Stimulated activated CD4-positive, alpha-beta T cell treated with anti-CD3 and anti-CD28 coated beads, TNF-alpha, amount 100 ng/mL, for 4 hours (primary cell): ENCODE data around the gene FOXA3.

Experiments
- DNase-seq, 3 experiments: peaks; one replicate each; pipeline ENCODE4 v3.0.0-alpha.2; 2020; ENCODE audit warnings: low read depth in 3 of 3

The FOXA3 gene

DNA sequence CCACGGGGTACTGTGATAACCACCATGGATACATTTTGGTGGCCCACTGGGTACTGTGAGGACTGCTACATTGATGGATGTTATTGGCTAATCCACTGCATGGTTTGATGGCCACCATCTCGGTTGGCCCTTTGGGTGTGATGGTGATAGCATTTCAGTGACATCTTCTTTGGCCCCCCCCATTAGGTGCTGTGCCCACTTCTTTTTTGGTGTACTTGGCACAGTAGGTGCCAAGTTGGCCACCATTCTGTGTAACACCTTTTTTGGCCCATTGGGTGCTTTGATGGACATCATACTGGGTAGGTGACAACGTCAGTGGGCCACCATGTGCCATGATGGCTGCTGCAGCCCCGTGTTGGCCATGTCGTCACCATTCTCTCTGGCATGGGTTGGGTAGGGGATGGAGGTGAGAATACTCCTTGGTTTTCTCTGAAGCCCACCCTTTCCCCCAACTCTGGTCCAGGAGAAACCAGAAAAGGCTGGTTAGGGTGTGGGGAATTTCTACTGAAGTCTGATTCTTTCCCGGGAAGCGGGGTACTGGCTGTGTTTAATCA lies 9.2 kb downstream of the FOXA3 start:
- no peak for DNase-seq

DNA sequence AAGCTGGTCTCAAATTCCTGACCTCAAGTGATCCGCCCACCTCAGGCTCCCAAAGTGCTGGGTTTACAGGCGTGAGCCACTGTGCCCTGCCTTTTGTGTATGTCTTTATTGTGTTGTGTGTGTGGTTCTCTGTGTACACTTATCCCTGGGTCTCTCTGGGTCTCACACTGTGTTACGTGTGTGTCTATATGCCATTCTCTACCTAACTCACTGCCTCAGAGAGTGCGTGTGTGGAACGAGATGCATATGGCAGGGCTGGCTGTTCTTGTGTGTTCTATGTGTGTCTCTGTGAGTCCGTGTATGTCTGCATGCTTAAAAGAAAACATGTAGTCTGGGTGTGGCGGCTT lies 10.5 kb downstream of the FOXA3 start:
- DNase-seq = no peak

DNA sequence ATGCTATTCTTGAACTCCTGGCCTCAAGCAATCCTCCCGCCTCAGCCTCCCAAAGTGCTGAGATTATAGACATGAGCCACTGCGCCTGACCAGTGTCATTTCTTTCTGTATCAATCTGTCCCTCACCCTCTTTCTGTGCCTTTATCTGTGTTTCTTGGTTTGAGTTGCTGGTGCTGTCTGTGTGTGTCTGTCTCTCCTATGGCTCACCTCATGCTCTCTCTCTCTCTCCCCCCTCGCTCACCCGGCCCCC lies 12.0 kb downstream of the FOXA3 start:
- DNase-seq = no peak

DNA sequence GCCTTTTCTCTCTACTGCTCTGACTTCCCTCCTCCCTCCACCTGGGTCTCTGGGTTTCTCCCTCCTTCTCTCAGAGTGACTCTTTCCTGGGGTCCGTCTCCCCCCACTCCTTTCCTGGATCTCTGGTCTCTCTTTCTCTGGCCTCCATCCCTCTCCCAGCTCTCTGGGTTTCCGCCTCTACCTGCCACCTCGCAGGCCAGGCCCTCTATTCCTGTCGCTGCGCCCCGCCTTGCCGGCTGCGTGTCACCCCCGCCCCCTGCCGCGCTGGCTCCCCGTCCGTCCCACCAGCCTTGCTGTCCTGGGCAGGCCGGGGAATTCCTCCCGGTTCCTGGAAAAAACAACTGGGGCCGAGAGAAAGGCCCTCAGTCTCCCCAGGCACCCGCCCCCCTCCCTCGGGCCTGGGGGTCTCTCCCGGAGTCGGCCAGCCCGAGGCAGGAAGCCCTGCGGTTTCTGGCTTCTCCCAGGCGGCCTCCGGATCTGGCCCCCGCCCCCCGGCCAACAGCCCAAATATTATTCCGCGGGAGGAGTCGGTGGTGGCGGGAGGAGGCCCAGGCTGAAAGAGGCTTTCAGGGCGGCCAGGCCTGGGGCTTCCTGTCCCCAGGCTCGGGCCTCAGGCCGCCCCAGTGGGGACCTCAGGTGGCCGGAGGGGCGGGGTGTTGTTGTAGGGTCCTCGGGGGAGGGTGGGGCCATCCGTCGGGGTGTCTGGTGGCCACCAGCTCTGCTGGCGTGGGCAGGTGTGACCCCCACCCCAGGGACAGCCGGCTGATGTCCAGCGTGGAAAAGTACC lies 12.5 kb downstream of the FOXA3 start:
- DNase-seq = no peak

DNA sequence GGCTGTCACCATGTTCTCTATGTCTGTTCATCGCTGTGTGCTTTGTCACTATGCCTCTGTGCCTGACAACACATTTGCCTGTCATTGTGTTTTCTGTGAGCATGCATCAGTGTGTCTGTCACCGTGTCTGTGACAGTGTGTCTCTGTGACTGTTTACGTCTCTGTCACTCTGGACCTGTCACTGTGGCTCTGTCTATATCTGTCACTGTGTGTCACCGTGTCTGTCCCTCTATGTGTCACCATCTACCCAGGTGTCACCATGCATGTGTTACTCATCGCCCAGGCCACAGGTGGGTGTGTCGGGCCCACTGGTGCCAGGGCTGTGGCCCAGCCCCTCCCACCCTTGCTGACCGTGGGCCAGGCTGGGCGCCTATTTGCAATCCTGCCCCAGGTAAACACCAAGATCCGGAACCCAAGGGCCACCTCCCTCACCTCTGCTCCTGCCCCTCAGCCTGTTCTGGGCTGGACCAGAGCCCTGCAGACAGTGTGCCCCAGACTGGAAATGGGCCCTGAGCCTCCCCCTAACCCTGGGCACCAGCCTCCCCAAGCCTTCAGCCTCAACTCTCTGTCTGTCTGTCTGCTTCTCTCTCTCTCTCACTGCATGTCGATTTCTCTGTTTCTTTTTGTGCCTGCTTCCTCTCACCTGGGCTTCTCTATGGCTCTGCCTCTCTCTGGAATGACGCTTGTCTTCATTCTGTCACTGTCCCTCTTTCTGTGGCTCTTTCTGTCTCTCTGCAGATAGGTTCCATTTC lies 14.1 kb downstream of the FOXA3 start:
- DNase-seq = no peak

DNA sequence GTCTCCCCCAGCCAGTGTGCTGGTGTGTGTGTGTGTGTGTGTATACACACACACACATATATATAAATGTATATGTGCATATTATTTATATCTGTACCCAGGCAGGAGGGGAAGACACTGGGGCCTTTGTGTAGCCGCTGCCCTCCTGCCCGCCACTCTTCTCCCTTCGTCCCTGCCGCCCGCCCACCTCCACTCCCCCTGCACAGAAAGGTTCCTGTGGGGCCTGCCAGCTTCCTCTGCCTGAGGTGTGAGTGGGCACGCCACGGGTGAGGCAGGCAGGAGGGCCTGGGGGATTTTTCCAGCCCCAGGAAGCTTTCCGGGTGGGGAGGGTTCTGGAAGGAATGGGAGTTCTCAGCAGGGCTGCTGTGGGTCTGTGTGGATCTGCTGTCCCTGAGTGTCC lies 14.9 kb downstream of the FOXA3 start:
- no peak for DNase-seq

DNA sequence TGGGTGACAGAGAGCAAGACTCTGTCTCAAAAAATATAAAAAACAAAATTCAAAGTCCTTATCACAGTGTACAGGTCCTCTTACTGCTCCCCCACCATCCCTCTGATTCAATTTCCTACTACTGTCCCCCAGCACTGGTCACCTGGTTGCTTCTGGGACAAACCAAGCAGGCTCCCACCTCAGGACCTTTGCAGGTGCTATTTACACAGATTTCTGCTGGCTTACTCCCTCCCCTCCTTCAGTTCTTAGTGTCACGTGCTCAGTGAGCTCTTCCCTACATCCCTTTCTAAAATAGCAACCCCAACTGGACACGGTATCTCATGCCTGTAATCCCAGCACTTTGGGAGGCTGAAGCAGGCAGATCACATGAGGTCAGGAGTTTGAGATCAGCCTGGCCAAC lies 15.8 kb downstream of the FOXA3 start:
- DNase-seq = no peak

DNA sequence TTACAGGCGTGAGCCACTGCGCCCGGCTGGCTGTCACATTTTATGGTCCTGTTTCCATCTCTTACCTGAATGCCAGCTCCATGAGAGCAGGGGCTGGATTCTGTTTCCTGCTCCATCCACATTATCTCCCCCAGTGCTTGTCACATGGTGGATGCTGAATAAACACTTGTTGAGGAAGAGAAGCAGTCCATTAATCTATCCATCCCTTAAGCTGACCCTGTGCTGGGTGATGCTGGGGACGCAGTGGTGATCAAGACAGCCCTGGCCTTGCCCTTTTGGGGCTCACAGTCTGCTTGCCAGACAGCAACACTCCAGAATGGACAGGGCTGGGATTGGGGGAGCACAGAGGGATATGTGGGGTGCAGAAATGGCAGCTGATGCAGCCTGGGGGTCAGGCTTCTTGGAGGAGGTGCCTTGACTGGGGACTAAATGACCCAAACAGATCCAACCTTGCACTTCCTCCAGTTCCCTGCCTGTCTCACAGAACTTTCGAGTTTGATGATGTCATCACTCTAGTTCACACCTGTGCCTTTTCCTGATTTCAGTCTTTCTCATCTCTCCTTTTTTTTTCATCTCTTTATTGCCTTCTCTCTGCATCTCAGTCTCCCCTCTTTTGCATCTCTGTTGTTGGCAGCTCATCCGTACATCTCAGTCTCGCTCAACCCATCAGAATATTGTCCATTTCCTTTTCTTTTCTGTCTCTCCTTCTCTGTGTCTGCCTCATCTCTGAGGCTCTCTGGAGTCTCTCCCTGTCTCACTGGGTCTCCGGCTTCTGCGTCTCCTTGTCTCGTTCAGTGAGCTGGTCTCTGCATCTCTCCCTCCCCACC lies 17.2 kb downstream of the FOXA3 start:
- DNase-seq = no peak

DNA sequence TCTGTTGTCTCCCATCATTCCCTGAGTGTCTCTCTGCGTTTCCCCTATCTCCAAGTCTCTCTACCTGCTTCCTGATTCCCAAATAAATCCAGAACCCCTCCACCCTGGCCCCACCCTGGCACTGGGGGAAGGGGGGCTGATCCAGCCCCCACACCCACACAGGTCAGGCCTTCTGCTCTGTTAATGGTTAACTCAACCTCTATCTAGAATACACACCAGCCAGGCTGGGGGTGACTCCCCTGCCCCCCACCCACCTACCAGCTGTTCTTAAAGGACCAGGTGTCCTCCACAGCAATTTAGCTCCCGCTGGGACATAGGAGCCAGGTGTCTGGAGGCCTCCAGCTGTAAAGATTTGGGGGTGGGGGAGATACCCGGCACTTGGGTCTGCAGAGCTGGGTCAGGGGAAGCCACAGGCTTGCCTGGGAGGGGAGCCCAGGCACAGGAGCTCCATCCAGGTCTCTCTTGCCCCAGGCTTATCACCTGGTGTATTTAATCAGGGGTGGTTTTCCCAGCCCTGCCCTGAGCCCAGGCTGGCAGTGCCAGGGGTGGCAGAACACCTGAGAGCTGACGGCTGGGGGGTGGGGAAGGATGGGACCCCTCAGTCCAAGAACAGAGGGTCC lies 17.9 kb downstream of the FOXA3 start:
- no peak for DNase-seq

DNA sequence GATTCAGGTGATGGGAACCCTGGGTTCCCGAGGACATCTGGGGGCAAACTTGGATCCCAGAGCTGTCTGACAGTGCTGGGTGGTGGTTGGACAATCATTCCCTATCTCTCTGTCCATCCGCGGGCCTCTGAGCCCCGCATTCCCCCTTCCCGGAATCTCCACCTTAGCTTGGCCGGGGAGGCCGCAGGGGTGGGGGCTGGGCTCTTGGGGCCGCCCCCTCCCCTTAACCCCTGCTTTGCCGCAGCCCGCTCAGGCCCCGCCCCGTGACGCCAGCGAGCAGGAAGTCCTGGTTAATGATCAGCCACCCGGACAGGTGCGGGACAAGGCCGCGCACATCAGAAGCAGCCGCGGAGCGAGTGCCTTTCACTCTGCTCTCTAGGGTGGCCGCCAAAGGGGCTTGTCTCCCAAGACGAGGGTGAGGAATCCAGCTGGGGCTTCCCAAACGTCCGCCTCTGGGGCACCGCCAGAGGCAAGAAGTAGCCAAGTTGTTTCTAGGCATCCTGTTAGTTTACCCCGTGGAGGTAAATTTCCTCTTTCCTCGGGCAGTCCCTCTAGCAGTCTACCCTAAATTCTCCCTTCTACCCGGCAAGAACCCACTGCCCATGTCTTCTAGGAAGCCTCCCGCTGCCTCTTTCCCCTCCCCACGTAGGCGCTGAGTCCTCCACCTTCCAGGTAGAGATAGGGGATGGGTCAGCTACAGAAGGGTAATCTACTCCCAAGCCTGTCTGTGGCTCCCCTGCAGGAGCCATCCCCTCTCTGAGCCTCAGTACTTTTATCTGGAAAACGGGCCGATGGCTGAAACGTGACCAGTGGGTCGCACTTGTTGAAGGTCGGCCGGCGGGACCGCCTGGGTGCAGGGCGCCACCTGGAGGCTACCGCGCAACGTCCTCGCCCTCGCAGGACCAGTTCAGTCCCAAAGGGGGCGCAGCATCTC lies 18.8 kb downstream of the FOXA3 start:
- DNase-seq = peak; percentile 65 to 68 (median 66)

DNA sequence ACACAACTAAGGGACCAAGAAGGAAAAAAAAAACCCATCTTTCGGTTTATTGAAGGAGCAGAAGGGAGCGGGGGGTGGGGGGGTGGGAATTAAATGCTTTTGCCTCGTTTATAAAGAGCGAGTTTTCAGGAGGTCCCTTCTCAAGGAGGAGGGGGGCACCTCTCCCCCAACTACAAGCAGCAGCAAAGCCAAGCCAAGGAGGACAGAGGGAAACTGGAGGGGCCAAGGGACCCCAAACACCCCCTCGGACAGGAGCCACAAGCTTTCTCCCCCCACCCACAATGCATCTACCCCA lies 19.4 kb downstream of the FOXA3 start:
- DNase-seq = no peak

DNA sequence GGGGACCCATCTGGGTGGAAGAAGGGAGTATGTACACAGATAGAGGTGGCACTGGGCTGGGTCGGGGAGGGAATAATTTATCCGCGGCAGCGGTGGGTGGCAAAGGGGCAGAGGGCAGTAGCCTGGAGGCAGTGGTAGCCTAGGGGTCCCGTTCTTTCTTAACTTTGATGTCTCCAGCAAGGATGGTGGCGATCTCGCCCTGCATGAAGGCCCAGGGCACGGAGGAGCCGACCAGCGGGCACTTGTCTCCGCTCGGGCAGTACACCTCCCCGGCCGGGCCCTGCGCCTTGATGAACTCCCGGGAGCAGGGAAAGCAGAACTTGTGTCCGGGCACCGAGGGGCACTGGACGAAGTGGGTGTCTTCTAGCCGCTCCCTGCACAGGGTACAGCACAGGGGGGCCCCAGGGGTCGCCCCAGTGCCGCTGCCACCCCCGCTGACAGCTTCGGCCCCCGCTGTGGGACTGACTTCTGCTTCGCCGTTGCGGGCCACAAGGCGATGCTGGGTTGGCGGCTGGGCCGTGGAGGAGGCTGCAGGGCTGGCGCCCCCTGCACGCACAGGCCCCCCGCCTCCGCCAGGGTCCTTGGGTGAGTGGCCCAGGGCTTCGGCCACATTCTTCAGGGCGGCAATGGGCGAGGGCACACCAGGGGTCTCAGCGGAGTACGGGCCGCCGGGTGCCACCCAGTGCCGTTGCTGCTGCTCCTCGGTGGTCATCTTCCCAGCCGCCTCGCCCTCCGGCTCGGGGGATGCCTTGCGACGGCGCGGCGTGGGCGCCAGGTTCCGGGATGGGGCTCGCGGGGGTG lies 20.0 kb downstream of the FOXA3 start:
- DNase-seq = no peak

DNA sequence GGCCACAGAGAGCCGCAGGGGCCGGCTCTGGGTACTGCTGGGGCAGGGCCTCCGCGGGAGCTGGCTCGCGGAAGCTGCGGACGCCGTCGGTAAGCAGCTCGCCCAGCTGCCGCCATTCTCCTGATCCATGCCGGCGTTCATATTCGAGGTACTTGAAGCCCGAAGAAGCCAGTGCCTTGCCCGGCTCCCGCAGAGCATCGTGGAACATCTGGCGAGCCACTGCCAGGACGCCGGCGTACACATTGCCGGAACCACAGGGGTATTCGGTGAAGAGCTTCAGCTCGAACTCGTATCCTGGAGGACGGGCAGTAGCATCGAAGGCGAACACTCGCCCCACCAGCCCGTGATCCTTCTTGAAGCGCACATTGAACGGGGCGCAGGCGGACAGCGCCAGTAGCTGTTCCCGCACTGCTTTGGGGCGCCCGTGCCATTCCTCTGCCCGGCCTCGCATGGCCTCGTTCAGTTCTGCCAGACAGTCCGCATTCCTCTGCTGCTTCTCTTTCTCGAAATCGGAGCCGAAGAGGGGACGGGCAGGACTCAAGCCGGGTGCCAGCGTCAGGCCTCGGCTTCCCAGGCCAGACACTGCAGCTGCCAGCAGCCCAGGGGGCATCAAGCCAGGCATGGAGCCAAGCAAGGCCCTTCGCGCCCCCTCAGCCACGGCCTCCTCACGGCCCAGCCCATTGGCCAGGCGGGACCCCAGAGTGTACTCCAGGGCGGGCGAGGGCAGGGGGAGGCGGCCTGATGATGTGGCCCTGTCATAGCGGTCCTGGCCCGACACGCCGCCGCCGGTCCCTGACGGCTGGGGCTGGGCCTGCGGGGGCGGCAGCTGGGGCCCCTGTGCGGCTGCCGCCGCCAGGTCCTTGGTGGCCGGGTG lies 20.8 kb downstream of the FOXA3 start:
- DNase-seq = no peak

DNA sequence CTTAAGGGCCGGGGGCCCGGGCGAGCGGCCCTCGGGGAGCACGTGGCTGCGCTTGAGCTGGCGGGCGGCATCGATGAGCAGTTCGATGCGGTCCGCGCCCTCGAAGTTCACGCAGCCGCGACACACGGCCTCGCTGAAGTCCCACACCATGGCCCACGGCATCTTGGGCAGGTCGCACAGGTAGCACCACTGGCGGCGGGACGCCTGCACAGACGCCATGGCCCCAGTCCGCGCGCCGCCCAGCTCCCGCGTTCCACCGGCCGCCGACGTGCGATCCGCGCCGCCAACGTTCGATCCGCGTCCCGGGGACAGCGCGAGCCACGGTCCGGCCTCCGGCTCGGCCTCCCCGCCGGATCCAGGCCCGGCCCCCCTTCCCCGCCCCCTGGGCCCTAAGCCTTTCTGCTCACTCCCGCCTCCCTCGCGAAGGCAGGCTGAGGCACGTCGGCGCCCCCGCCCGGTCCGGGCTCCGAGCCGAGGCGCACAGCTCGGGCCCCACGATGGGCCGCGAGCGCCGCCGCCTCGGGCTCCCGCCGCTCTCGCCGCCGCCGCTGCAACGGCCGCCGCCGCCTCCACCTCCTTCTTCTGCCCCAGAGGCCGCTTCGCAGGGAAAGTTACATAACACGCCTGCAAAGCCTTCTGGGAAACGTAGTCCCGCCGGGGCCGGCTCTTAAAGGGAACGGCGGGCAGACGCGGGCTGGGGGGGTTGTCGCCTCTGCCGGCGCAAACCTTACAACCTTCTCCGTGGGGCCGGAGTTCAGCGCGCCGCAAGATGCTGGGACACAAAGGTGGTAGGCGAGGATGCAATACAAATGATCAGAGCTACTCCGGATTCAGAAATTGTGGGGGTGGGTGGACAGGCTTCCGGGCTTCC lies 21.7 kb downstream of the FOXA3 start, which contains the start of gene IRF2BP1:
TSS of gene IRF2BP1 (minus strand) at position 586 of the 871 bp plus-strand sequence. CDS start at position 219, 367 bp downstream.
- DNase-seq = peak; percentile 68 to 81 (median 79)

DNA sequence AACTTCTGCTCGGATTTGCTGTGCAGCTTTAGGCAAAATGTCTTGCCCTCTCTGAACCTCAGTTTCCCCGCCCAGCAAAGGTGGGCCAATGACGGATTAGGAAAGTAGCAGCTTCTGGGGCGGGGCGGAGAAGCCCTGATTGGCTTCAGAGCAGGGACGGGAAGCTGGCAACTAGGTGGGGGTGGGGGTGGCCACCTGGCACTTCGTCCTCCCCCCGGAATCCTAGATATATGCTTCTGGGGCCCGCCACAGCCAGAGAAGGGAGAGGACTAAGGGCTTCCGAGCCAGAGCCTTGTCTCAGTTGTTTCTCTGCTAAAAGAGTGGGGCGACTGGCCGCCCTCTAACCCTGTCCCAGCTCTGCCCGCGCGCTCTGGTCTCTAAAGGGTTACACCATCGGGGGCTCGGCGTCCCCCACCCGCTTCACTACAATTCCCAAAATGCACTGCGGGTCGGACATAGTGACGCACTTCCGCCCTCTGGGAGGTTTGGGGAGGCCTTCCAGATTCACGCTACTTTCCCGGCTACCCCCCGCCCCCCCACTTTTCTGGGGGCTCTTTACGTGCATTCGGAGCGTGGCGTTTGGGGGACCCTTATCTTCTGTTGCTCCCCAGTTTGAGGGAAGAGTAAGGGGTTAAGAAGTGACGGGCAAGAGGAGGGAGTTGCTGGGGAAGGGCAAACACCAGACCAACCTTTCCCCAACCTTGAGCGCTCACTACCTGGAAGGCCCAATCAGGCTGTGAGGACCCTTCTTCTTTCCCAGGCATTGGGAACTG lies 22.5 kb downstream of the FOXA3 start:
- peak; percentile 69 to 80 (median 78) for DNase-seq

DNA sequence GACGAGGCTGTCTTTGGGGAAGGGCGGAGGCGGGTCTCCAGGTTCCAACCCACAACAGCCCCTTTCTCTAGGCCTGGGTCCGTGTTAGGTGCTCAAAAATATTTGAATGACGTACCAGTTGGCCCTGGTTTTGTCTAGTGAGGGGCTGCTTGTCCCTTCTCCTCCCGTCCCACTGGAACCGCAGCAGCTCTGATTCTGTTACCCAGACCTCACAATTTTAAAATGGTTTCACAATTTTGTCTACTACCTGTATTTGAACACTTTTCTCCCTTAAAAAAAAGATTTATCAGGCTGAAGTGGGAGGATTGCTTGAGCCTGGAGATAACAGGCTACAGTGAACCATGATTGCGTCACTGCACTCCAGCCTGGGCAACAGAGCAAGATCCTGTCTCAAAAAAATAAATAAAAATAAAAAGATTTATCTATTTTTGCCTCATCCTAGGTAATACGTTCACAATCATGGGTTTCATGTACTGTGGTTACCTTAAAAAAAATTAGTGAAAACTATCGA lies 23.1 kb downstream of the FOXA3 start:
- no peak for DNase-seq

DNA sequence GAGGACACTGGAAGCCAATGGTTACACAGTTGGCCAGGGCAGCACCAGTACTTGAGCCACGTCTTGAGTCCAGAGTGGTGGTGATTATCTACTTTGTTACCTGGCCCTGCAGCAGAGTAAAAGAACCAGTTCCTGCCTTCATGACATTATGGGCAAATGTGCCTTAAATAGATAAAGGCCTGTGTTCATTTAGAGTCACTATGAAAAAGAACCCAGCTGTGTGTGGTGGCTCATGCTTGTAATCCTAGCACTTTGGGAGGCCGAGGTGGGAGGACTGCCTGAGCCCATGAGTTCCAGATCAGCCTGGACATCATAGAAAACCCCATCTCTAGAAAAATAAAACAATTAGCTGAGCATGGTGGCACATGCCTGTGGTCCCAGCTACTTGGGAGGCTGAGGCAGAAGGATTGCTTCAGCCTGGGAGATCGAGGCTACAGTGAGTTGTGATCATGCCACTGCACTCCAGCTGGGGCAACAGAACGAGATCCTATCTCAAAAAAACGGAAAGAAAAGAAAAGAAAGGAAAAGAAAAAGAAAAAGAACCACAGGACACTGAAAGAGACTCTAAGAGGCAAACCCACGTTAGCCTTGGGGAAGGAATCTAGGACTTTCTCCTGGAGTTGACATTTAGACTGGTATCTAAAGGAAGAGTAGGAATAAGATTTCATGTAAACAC lies 25.2 kb downstream of the FOXA3 start:
- DNase-seq = no peak
